Measurements from ENCODE around the gene GPHA2. TPM values are rescaled to one million over a fixed set of nuclear protein-coding genes. Genes with fewer than 3 reads are reported as not detected.

GPHA2 gene
- total RNA-seq, 1 donor from 2014 or later: 0.33 TPM

- intact Hi-C loops (cut with micrococcal nuclease): loop anchor here (5.0 kb wide), 2 partner anchors 52 to 983 kb away; partner anchors contain the start of genes MAJIN and NAA40
- ChIA-PET CTCF (no interaction called here), POLR2A (interaction anchor here (0.6 to 0.7 kb wide), 2 partner anchors 77 to 227 kb away, joined by 3 to 5 read pairs; partner anchors contain the start of gene BATF2)
- H3K9me3 Mint-ChIP-seq: no peaks in the 10 kb centered on the region
- no peak for ATAC-seq (ENCODE audit: low read depth)
- DNase-seq: no peak
- no peak for TF ChIP-seq CTCF (IDR thresholded peaks at IDR 0.05)
- H3K4me1 Mint-ChIP-seq: peaks cover 49% of the 10 kb centered on the region
- no peaks in the 10 kb centered on the region for H3K27me3 Mint-ChIP-seq
- H3K27ac Mint-ChIP-seq: no peak overlapping the region
- no peak overlapping the region for H3K4me3 Mint-ChIP-seq
- H3K36me3 Mint-ChIP-seq (ENCODE audit: low read depth): no peaks in the 10 kb centered on the region
These were observed 15.6 kb downstream of the GPHA2 start for GRCh38 chr11:64920124-64920523.

DNA sequence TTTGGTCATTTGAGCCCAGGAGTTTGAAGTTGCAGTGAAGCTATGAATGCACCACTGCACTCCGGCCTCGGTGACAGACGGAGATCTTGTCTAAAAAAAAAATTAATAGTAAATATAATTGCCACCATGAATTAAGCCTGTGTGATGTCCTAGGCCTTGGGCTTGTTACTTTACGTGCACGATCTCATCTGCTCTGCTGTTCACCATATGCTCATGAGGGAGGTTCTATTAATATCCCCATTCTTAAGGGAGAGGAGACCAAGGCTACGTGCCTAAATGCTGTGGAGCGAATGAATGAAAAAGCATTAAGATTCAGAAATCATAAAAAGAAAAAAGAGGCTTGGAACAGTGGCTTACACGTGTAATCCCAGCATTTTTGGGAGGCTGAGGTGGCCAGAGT is 16.1 kb downstream of the GPHA2 start:
- Mint-ChIP-seq H3K27me3 (no peaks in the 10 kb centered on the region), H3K9me3 (no peaks in the 10 kb centered on the region), H3K4me1 (peaks cover 45% of the 10 kb centered on the region), H3K36me3 (ENCODE audit: low read depth) (peaks cover under 1% of the 10 kb centered on the region), H3K27ac (no peak overlapping the region), H3K4me3 (no peak overlapping the region)
- ATAC-seq (ENCODE audit: low read depth) (no peak), DNase-seq (no peak)
- ChIA-PET CTCF (no interaction called here), POLR2A (interaction anchor here (0.7 to 0.8 kb wide), 3 partner anchors 81 to 1264 kb away, joined by 3 to 5 read pairs (median 3); no protein-coding TSS in a partner anchor)
- TF ChIP-seq CTCF (IDR thresholded peaks at IDR 0.05): no peak
- intact Hi-C loops (cut with micrococcal nuclease): loop anchor here (5.0 kb wide), 2 partner anchors 53 to 982 kb away; partner anchors contain the start of genes MAJIN and NAA40

DNA sequence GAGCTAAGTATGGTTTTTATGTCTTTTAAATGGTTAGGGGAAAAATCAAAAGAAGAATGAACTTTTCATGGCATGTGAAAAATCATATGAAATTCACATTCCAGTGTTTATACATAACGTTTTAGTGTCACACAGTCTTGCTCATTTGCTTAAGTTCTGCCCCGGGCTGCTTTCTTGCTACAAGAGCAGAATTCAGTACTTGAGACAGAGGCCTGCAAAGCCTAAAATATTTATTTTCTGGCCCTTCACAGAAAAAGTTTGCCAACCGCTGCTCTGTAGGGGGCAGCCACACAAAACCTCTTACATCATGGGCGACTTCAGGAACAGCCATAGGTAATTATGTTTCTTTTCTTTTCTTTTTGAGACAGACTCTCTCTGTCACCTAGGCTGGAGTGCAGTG is 17.7 kb downstream of the GPHA2 start:
- no peaks in the 10 kb centered on the region for H3K9me3 Mint-ChIP-seq
- no peak for TF ChIP-seq CTCF (IDR thresholded peaks at IDR 0.05)
- peak overlapping the region; percentile 88 for H3K4me3 Mint-ChIP-seq
- peaks cover 11% of the 10 kb centered on the region for H3K36me3 Mint-ChIP-seq (ENCODE audit: low read depth)
- POLR2A ChIA-PET: interaction anchor here (0.7 to 1.4 kb wide), 4 partner anchors 20 to 78 kb away, joined by 3 to 4 read pairs (median 3); no protein-coding TSS in a partner anchor
- CTCF ChIA-PET: interaction anchor here (1.9 kb wide), 1 partner anchor 95 kb away, joined by 7 read pairs; the partner anchor contains the start of gene ARL2
- ATAC-seq (ENCODE audit: low read depth): no peak
- H3K27ac Mint-ChIP-seq: peak overlapping the region; percentile 85
- H3K4me1 Mint-ChIP-seq: peaks cover 38% of the 10 kb centered on the region
- H3K27me3 Mint-ChIP-seq: no peaks in the 10 kb centered on the region
- intact Hi-C loops (cut with micrococcal nuclease): no loop called here
- no peak for DNase-seq

GRCh38 chr11:64917663-64917995 is 18.1 kb downstream of the GPHA2 start:
- DNase-seq: no peak
- ChIA-PET POLR2A (interaction anchor here (0.7 to 1.4 kb wide), 3 partner anchors 53 to 79 kb away, joined by 3 to 4 read pairs (median 3); no protein-coding TSS in a partner anchor), CTCF (interaction anchor here (1.9 kb wide), 1 partner anchor 96 kb away, joined by 7 read pairs; the partner anchor contains the start of gene ARL2)

More at GRCh38 chr11:64917663-64917995, 18.1 kb downstream of the GPHA2 start:
- peak overlapping the region; percentile 85 for H3K27ac Mint-ChIP-seq
- H3K4me3 Mint-ChIP-seq: peak overlapping the region; percentile 88
- ATAC-seq (ENCODE audit: low read depth): no peak
- intact Hi-C loops (cut with micrococcal nuclease): loop anchor here (1.0 to 2.0 kb wide), 8 partner anchors 39 to 215 kb away; partner anchors contain the start of genes CDCA5, EHD1, SF1 and SNX15
- no peaks in the 10 kb centered on the region for H3K9me3 Mint-ChIP-seq
- no peaks in the 10 kb centered on the region for H3K27me3 Mint-ChIP-seq
- H3K36me3 Mint-ChIP-seq (ENCODE audit: low read depth): peaks cover 15% of the 10 kb centered on the region
- peaks cover 38% of the 10 kb centered on the region for H3K4me1 Mint-ChIP-seq
- no peak for TF ChIP-seq CTCF (IDR thresholded peaks at IDR 0.05)
